Measurements from ENCODE around the gene EDDM13. TPM values are rescaled to one million over a fixed set of nuclear protein-coding genes. Genes with fewer than 3 reads are reported as not detected.
"Not testable (repeated sequence)": the region's sequence is repeated elsewhere in the genome, so short reads cannot be mapped to it uniquely, and the experiment has no call there.

Gene EDDM13
- total RNA-seq = not detected

GRCh38 chr19:56272161-56272798 is at the start of gene EDDM13:
EDDM13 (plus strand) TSS chr19:56272748; CDS start chr19:56272835, 87 bp downstream.
- Histone ChIP-seq H3K9me3 (ENCODE audit: low read depth, low read length) (no peaks in the 10 kb centered on the region), H3K27me3 (ENCODE audit: insufficient read depth, low read length) (no peaks in the 10 kb centered on the region), H3K4me1 (ENCODE audit: insufficient read depth, low read length) (peaks cover 17% of the 10 kb centered on the region), H3K4me3 (ENCODE audit: low read length) (no peak within 1 kb of the TSS)

GRCh38 chr19:56222901-56223300 is 49.6 kb upstream of the EDDM13 start:
- no peaks in the 10 kb centered on the region for H3K9me3 ChIP-seq (ENCODE audit: low read depth, low read length)
- no peak overlapping the region for H3K4me3 ChIP-seq (ENCODE audit: low read length)
- H3K4me1 ChIP-seq (ENCODE audit: insufficient read depth, low read length) = no peaks in the 10 kb centered on the region
- no peaks in the 10 kb centered on the region for H3K27me3 ChIP-seq (ENCODE audit: insufficient read depth, low read length)

DNA sequence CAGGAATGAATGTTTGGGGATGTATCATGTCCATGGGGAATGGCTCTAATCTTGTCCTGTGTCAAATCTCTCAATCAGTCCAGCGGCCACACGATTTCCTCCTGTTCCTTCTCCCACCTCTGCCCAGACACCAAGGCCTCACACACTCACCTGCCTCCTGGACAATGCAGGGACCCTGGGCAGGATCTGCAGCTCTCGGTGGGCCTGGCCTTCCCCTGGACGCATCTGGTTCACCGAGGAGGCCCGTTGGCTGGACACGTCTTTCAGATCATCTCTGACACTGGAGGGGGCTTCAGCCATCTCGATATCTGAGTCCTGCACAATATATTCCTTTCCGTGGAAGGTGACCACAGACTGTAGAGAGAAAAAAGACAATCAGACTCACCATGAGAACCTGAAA is 49.1 kb upstream of the EDDM13 start:
- Histone ChIP-seq H3K27me3 (ENCODE audit: insufficient read depth, low read length) (no peaks in the 10 kb centered on the region), H3K9me3 (ENCODE audit: low read depth, low read length) (no peaks in the 10 kb centered on the region), H3K4me3 (ENCODE audit: low read length) (no peak overlapping the region), H3K4me1 (ENCODE audit: insufficient read depth, low read length) (no peaks in the 10 kb centered on the region)

DNA sequence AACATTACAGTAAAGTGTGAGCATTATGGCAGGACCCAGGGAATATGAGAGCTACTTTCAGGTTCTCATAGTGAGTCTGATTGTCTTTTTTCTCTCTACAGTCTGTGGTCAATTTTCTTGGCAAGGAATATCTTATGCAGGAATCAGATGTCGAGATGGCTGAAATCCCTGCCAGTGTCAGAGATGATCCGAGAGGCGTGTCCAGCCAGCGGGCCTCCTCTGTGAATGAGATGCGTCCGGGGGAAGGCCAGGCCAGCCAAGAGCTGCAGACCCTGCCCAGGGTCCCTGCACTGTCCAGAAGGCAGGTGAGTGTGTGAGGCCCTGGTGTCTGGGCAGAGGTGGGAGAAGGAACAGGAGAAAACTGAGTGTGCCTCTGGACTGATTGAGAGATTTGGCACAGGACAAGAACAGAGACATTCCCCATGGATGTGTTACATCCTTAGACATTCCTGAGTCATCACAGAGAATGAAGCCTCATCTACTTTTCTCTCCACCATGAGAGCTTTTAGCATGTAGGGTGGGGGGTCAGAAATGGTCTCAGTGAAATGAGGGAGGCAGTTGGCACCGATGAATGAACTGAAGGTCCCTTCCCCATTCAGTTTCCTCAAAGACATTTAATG is 27.3 kb upstream of the EDDM13 start:
- Histone ChIP-seq H3K4me3 (ENCODE audit: low read length) (no peak overlapping the region), H3K4me1 (ENCODE audit: insufficient read depth, low read length) (no peaks in the 10 kb centered on the region), H3K9me3 (ENCODE audit: low read depth, low read length) (no peaks in the 10 kb centered on the region), H3K27me3 (ENCODE audit: insufficient read depth, low read length) (no peaks in the 10 kb centered on the region)

GRCh38 chr19:56245764-56246163 is 26.8 kb upstream of the EDDM13 start:
- not testable (repeated sequence) for H3K27me3 ChIP-seq (ENCODE audit: insufficient read depth, low read length); H3K4me3 ChIP-seq (ENCODE audit: low read length); H3K4me1 ChIP-seq (ENCODE audit: insufficient read depth, low read length); H3K9me3 ChIP-seq (ENCODE audit: low read depth, low read length)

DNA sequence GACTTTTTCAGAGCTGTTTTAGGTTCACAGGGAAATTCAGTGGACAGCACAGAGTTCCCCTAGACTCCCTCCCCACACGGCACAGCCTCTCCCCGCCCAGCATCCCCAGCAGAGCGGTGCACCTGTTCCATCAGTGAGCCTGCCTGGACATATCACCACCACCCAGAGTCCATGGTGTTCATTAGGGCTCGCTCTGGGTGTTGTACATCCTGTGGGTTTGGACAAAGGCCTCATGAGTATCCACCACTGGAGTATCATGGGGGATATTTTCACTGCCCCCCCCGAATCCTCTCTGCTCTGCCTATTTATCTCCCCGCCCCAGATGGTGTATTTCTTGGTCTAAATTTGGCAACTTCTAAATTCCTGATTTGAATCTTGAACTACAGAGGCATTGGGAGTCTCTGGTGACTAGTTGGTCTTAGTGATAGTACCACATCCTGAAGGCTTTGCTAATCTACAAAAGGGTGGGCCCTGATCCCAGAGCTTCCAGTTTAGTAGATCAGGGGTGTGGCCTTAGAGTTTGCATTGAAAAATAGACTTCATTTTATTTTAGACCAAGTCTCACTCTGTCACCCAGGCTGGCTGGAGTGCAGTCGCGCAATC is 23.7 kb upstream of the EDDM13 start:
- H3K4me1 ChIP-seq (ENCODE audit: insufficient read depth, low read length); H3K4me3 ChIP-seq (ENCODE audit: low read length); H3K27me3 ChIP-seq (ENCODE audit: insufficient read depth, low read length); H3K9me3 ChIP-seq (ENCODE audit: low read depth, low read length): not testable (repeated sequence)

DNA sequence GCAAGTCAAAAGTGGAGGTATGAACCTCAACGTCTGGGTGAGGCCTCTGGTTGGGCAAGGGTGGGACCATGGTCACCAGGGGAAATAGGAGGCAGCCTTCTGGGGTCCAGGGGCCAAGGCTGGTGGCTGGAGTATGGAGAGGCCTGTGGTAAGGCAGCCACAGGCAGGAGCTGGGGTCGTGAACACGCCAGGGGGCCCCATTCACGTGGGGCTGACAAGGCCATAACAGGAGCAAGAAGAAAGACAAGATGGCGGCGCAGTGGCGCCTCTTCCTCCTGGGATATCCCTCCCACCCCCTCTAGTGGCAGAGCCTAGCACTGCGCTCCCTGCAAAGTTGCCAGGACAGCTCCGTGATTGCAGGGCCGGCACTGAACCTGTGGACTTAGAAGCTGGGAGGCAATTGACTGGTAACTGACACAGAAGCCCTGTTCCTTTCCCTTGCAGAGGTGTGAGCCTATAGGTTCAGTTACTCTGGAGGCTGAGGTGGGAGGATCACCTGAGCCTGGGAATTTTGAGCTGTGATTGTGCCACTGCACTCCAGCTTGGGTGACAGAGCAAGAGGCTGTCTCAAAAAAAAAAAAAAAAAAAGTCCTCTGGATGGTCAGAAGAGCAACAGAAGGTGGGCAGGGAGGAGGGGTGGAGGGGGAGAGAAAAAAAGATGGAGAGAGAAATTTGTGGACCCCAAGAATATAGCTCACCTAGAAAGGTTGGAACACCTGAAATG is 19.7 kb upstream of the EDDM13 start:
- Histone ChIP-seq H3K27me3 (ENCODE audit: insufficient read depth, low read length) (no peaks in the 10 kb centered on the region), H3K9me3 (ENCODE audit: low read depth, low read length) (no peaks in the 10 kb centered on the region), H3K4me1 (ENCODE audit: insufficient read depth, low read length) (no peaks in the 10 kb centered on the region), H3K4me3 (ENCODE audit: low read length) (no peak overlapping the region)

DNA sequence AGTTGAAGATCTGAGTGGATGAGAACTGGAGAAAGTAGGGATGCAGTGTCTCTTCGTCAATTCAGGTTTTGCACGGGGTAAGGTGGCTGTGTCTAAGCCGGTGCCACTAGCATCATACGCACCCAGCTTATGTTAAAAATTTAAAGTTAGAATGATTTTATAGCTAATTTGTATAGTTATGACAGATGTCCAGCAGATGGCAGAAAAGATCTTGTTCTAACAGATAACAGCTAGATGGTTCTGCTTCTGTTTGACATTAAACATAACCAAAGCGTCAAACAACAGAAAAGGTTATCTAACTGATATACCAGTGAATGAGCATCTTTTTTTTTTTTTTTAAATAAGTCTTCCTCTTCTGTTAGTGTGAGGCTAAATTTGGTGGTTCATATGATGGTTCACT is 18.8 kb upstream of the EDDM13 start:
- H3K4me1 ChIP-seq (ENCODE audit: insufficient read depth, low read length) = no peaks in the 10 kb centered on the region
- no peaks in the 10 kb centered on the region for H3K27me3 ChIP-seq (ENCODE audit: insufficient read depth, low read length)
- no peaks in the 10 kb centered on the region for H3K9me3 ChIP-seq (ENCODE audit: low read depth, low read length)
- no peak overlapping the region for H3K4me3 ChIP-seq (ENCODE audit: low read length)

DNA sequence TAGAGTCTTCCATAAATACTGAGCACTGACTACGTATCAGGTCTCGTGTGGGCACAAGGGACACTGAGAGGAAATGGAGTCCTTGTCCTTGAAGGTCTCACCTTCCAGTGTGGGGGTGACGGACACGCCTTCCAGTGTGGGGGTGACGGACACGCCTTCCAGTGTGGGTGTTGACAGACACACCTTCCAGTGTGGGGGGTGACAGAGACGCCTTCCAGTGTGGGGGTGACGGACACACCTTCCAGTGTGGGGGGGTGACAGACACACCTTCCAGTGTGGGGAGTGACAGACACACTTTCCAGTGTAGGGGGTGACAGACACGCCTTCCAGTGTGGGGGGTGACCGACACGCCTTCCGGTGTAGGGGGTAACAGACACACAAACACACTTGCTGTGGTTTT is 14.3 kb upstream of the EDDM13 start:
- Histone ChIP-seq H3K27me3 (ENCODE audit: insufficient read depth, low read length) (no peaks in the 10 kb centered on the region), H3K9me3 (ENCODE audit: low read depth, low read length) (no peaks in the 10 kb centered on the region), H3K4me1 (ENCODE audit: insufficient read depth, low read length) (no peaks in the 10 kb centered on the region), H3K4me3 (ENCODE audit: low read length) (no peak overlapping the region)

DNA sequence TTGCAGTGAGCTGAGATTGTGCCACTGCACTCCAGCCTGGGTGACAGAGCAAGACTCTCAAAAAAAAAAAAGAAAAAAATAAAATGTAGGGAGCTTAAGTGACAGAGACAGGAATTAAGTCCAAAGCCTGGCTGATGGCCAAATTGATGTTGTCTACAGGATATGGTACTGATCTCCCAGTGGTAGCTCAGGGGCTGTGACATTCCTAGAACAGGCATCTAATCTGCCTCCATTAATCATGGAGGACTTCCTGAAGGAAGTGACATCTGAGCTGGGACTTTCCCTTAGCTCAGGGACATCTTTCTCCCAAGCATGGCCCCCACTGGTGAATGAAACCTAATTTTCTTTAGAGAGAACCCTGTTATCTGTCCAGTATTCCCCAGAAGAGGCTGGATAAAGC is 11.4 kb upstream of the EDDM13 start:
- H3K27me3 ChIP-seq (ENCODE audit: insufficient read depth, low read length) = no peaks in the 10 kb centered on the region
- H3K4me3 ChIP-seq (ENCODE audit: low read length) = no peak overlapping the region
- no peaks in the 10 kb centered on the region for H3K9me3 ChIP-seq (ENCODE audit: low read depth, low read length)
- no peaks in the 10 kb centered on the region for H3K4me1 ChIP-seq (ENCODE audit: insufficient read depth, low read length)

DNA sequence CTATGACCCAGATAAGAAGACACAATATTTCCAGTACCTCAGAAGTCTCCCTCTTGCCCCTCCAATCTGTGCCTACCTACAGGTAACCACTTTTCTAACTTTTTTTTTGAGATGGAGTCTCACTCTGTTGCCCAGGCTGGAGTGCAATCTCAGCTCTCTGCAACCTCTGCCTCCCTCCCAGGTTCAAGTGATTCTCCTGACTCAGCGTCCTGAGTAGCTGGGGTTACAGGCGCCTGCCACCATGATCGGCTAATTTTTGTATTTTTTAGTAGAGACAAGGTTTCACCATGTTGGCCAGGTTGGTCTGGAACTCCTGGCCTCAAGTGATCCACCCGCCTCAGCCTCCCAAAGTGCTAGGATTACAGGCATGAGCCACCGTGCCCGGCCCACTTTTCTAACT is 10.6 kb upstream of the EDDM13 start:
- H3K27me3 ChIP-seq (ENCODE audit: insufficient read depth, low read length); H3K9me3 ChIP-seq (ENCODE audit: low read depth, low read length); H3K4me3 ChIP-seq (ENCODE audit: low read length); H3K4me1 ChIP-seq (ENCODE audit: insufficient read depth, low read length): not testable (repeated sequence)

DNA sequence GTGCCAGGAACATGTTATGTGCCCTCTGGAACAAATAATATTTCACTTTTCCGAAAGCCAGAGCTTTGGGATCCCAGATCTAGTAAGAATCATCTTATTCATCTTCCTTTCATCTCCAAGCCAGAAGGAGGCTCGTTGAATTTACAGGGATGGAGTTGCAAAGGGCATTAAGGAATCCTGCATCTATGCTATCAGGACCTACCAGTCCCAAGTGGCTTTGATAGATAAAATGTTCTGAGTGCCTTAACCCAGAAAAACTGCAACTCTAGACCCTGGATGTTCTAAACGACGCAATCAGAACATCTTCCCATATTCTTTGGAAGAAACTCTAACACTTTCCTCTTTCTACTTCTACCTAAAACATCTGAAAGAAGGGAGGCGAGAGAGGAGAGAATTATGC is 9.2 kb upstream of the EDDM13 start:
- no peak overlapping the region for H3K4me3 ChIP-seq (ENCODE audit: low read length)
- no peaks in the 10 kb centered on the region for H3K4me1 ChIP-seq (ENCODE audit: insufficient read depth, low read length)
- H3K9me3 ChIP-seq (ENCODE audit: low read depth, low read length) = no peaks in the 10 kb centered on the region
- no peaks in the 10 kb centered on the region for H3K27me3 ChIP-seq (ENCODE audit: insufficient read depth, low read length)

- no peak overlapping the region for H3K4me3 ChIP-seq (ENCODE audit: low read length)
- no peaks in the 10 kb centered on the region for H3K27me3 ChIP-seq (ENCODE audit: insufficient read depth, low read length)
- H3K4me1 ChIP-seq (ENCODE audit: insufficient read depth, low read length) = peaks cover 11% of the 10 kb centered on the region
- H3K9me3 ChIP-seq (ENCODE audit: low read depth, low read length) = no peaks in the 10 kb centered on the region
Measured at GRCh38 chr19:56266051-56266450, 6.5 kb upstream of the EDDM13 start.

DNA sequence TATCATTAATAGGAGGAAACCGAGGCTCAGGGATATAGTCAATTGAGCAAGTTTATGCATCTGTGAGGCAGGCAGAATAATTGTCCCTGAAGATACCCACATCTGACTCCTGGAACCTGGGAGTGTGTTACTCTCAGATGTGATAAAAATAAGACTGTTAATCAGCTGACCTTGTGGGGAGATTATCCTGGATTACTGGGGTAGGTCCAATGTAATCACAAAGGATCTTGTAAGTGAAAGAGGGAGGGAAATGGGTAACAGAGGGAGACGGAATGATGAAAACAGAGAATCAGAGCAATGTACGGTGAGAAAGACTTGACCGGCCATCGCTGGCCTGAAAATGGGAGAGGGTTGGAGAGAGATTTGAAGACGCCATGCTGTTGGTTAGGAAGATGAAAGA is 3.2 kb upstream of the EDDM13 start:
- no peak overlapping the region for H3K4me3 ChIP-seq (ENCODE audit: low read length)
- peaks cover 17% of the 10 kb centered on the region for H3K4me1 ChIP-seq (ENCODE audit: insufficient read depth, low read length)
- no peaks in the 10 kb centered on the region for H3K9me3 ChIP-seq (ENCODE audit: low read depth, low read length)
- H3K27me3 ChIP-seq (ENCODE audit: insufficient read depth, low read length) = no peaks in the 10 kb centered on the region

- H3K9me3 ChIP-seq (ENCODE audit: low read depth, low read length) = no peaks in the 10 kb centered on the region
- H3K4me1 ChIP-seq (ENCODE audit: insufficient read depth, low read length) = peaks cover 17% of the 10 kb centered on the region
- no peaks in the 10 kb centered on the region for H3K27me3 ChIP-seq (ENCODE audit: insufficient read depth, low read length)
- no peak overlapping the region for H3K4me3 ChIP-seq (ENCODE audit: low read length)
Measured at GRCh38 chr19:56270676-56271075, 1.9 kb upstream of the EDDM13 start.
